Measurements from ENCODE around the gene OPRM1. TPM values are rescaled to one million over a fixed set of nuclear protein-coding genes. Genes with fewer than 3 reads are reported as not detected.

Gene OPRM1
- total and polyA plus RNA-seq, 8 donors = 0.45 to 1.5 TPM; not detected in 6

DNA sequence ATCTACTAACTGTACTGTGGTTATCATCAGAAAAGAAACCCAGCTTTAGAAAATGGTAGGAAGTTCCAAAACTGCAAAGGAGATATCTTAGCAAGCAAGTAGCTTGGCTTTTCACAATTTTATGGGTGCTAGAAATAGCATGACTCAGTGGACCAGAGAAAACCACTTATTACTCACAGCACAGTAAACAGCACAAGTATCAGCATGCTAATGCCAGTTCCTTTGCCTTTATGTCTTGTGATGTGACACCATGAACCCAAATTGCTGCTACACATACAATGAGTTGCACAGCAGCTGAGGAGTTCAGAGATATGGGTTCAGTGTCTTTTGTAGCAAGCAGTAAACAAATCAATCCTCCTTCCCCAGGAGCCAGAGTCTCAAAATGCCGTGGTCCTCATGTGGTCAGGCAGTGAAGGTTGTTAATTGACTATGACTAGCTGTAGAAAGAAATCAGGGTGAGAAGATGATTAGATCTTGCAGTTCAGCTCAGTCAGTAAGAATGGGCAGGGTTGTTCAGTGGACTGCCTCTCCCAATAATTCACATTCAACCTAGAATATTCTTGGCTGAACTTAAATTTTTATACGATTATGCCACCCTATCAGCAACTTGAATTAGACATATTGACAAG is 73.3 kb downstream of the OPRM1 start:
- intact Hi-C loops (cut with DNase I; ENCODE audit: low total_unique reads) = no loop called here
- TF ChIP-seq, protein P1, sequence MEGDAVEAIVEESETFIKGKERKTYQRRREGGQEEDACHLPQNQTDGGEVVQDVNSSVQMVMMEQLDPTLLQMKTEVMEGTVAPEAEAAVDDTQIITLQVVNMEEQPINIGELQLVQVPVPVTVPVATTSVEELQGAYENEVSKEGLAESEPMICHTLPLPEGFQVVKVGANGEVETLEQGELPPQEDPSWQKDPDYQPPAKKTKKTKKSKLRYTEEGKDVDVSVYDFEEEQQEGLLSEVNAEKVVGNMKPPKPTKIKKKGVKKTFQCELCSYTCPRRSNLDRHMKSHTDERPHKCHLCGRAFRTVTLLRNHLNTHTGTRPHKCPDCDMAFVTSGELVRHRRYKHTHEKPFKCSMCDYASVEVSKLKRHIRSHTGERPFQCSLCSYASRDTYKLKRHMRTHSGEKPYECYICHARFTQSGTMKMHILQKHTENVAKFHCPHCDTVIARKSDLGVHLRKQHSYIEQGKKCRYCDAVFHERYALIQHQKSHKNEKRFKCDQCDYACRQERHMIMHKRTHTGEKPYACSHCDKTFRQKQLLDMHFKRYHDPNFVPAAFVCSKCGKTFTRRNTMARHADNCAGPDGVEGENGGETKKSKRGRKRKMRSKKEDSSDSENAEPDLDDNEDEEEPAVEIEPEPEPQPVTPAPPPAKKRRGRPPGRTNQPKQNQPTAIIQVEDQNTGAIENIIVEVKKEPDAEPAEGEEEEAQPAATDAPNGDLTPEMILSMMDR (IDR thresholded peaks at IDR 0.05) = no peak
- TF ChIP-seq POLR2AphosphoS5 (IDR thresholded peaks at IDR 0.05) = no peak
- no peak for TF ChIP-seq EP300 (IDR thresholded peaks at IDR 0.05)
- TF ChIP-seq POLR2A (IDR thresholded peaks at IDR 0.05) = no peak
- H3K27me3 ChIP-seq = no peaks in the 10 kb centered on the region
- no peaks in the 10 kb centered on the region for H3K9me3 ChIP-seq
- H3K4me1 ChIP-seq = no peaks in the 10 kb centered on the region
- 69 to 87% (median 85%) methylated on average over 2 of the region's 2 CpGs for WGBS, 5 donors
- no peaks in the 10 kb centered on the region for H3K36me3 ChIP-seq
- no peak overlapping the region for H3K4me3 ChIP-seq
- H3K27ac ChIP-seq = no peak overlapping the region
- DNase-seq = no peak

DNA sequence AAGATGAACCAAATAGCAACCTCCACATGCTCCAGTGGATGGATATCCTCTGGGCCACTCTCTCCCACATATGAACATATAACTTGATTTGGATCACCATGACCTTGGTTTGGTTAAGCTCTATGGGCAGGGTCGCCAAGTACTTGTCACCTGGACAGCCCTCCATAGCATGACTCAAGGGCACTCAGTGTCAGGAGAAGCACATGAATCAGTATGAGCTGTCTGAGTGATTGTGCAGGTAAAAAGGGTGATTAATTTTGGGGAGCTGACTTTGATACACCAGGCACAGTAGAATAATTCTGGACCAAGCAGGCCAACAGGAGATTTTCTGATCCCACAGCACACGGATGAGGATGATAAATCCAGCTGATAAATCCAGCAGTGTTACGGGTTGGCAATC is 74.4 kb downstream of the OPRM1 start:
- no peak for DNase-seq
- TF ChIP-seq, protein P1 (IDR thresholded peaks at IDR 0.05) = no peak
- no peak for TF ChIP-seq POLR2A (IDR thresholded peaks at IDR 0.05)
- TF ChIP-seq EP300 (IDR thresholded peaks at IDR 0.05) = no peak
- TF ChIP-seq POLR2AphosphoS5 (IDR thresholded peaks at IDR 0.05) = no peak
- WGBS, 5 donors = 84 to 91% (median 90%) methylated on average over 3 of the region's 3 CpGs
- Histone ChIP-seq H3K4me3 (no peak overlapping the region), H3K27me3 (no peaks in the 10 kb centered on the region), H3K36me3 (no peaks in the 10 kb centered on the region), H3K4me1 (no peaks in the 10 kb centered on the region), H3K27ac (no peak overlapping the region), H3K9me3 (no peaks in the 10 kb centered on the region)
- intact Hi-C loops (cut with DNase I; ENCODE audit: low total_unique reads) = no loop called here

DNA sequence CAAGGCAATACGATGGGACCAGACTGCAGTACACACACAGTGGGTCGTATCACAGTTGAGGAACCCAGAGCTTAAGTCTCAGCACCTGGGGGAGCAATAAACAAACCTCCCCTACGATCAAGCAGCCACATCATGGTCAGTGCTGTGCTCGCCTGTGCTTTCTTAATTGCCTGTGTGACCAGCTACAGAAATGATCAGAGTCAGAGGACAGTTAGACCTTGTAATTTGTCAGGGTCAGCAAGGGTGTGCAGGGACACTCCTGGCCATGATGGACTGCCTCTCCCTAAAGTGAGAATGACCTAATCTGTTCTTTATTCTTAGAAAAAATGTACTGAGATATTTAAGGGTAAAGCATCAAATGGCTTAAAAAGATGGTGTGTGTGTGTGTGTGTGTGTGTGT is 78.4 kb downstream of the OPRM1 start:
- DNase-seq = no peak
- Histone ChIP-seq H3K4me1 (no peaks in the 10 kb centered on the region), H3K9me3 (peaks cover 0 to 7% (median 0%) of the 10 kb centered on the region in 4 donors), H3K27ac (no peak overlapping the region), H3K36me3 (no peaks in the 10 kb centered on the region), H3K4me3 (no peak overlapping the region), H3K27me3 (no peaks in the 10 kb centered on the region)
- intact Hi-C loops (cut with DNase I; ENCODE audit: low total_unique reads) = no loop called here
- TF ChIP-seq POLR2A (IDR thresholded peaks at IDR 0.05) = no peak
- TF ChIP-seq EP300 (IDR thresholded peaks at IDR 0.05) = no peak
- TF ChIP-seq, protein P1 (IDR thresholded peaks at IDR 0.05) = no peak
- no peak for TF ChIP-seq POLR2AphosphoS5 (IDR thresholded peaks at IDR 0.05)
- WGBS, 5 donors = 69 to 84% (median 78%) methylated on average over 4 of the region's 4 CpGs

DNA sequence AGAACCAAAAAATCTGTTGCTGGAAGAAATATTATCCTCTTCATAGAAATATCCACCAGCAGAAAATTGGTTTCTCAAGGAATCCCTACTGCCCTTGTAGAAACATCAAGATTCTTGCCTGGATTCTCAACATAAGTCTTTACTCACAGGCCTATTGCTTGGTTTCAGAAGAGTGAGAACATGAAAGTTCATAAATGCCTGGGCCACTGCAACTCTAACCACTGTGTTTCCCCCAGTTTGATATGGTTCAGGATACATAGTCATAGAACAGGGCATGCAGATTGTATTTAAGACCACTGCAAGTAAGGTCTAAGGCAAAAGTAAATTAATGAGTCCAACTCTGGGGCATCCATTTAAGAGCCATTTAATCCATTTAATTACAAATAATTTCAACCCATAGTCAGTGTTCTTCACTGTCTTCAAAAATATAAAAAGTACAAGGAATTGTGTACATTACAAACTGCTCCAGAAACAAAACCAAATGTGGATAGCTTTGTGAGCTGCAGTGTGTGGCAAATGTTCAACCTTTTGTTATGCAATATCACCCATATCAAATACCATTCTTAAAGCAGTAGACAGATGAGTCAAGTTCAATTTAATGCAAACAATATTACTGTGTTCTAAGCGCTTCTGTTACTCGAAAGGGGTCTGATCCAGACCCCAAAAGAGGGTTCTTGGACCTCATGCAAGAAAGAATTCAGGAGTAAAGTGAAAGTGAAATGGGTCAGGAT is 83.3 kb downstream of the OPRM1 start:
- no peaks in the 10 kb centered on the region for H3K27me3 ChIP-seq
- H3K4me1 ChIP-seq = no peaks in the 10 kb centered on the region
- no peak for TF ChIP-seq POLR2A (IDR thresholded peaks at IDR 0.05)
- no peak for TF ChIP-seq POLR2AphosphoS5 (IDR thresholded peaks at IDR 0.05)
- TF ChIP-seq EP300 (IDR thresholded peaks at IDR 0.05) = no peak
- TF ChIP-seq, protein P1 (IDR thresholded peaks at IDR 0.05) = no peak
- no peak overlapping the region for H3K27ac ChIP-seq
- DNase-seq = no peak
- peaks cover 0 to 18% (median 5%) of the 10 kb centered on the region in 4 donors for H3K9me3 ChIP-seq
- H3K4me3 ChIP-seq = no peak overlapping the region
- no peaks in the 10 kb centered on the region for H3K36me3 ChIP-seq
- intact Hi-C loops (cut with DNase I; ENCODE audit: low total_unique reads) = no loop called here
- WGBS, 5 donors = 88 to 96% (median 91%) methylated on average over 2 of the region's 2 CpGs
